BJ (cell line): ENCODE data around the gene PRAME. TPM values are rescaled to one million over a fixed set of nuclear protein-coding genes. Genes with fewer than 3 reads are reported as not detected.

Source experiments
- CTCF ChIA-PET: fragments of 350-600 bp; formaldehyde crosslinking; extraction: SDS; loops from one replicate; lab custom pipeline; 2021; ENCODE audit warnings: antibody characterized with exemption, inconsistent platforms; lab: Yijun Ruan, JAX
- POLR2A ChIA-PET: fragments of 300-600 bp; sonication (Branson Sonifier 250); formaldehyde crosslinking; extraction: SDS; loops from one replicate; lab custom pipeline; 2021; ENCODE audit warnings: antibody characterized with exemption; lab: Charles Lee
- DNase-seq: peaks from one replicate; pipeline ENCODE4 v3.0.0-alpha.2; 2011; ENCODE audit warnings: low read depth
- H3K27me3 ChIP-seq: 2 replicates; pipeline ENCODE4 v1.6.0; 2011; ENCODE audit warnings: low read length; ENCODE audit not compliant: control insufficient read depth, insufficient read depth
- H3K36me3 ChIP-seq: 2 replicates; pipeline ENCODE4 v1.5.1; 2011; ENCODE audit warnings: low read length; ENCODE audit not compliant: control insufficient read depth, insufficient read depth
- H3K4me3 ChIP-seq: 2 replicates; pipeline ENCODE4 v1.5.1; 2011; ENCODE audit warnings: low read depth, mild to moderate bottlenecking, control low read depth, low read length
- CTCF ChIP-seq: IDR thresholded peaks from 2 replicates; pipeline ENCODE4 v1.5.1; 2011; ENCODE audit warnings: low read depth, mild to moderate bottlenecking, control low read depth, inconsistent platforms, low read length, moderate library complexity; ENCODE audit not compliant: insufficient read depth
- polyA plus RNA-seq: library from polyadenylated mRNA; depleted of rRNA; stranded (reverse); fragments of >200 nt; gene quantifications from 2 replicates; pipeline ENCODE4 v1.2.3, GENCODE V29; 2011

PRAME gene
- polyA plus RNA-seq, 1 experiment, result 0.15 TPM

GRCh38 chr22:22521631-22522030, 37.4 kb downstream of the PRAME start:
- CTCF ChIA-PET, result no interaction called here

DNA sequence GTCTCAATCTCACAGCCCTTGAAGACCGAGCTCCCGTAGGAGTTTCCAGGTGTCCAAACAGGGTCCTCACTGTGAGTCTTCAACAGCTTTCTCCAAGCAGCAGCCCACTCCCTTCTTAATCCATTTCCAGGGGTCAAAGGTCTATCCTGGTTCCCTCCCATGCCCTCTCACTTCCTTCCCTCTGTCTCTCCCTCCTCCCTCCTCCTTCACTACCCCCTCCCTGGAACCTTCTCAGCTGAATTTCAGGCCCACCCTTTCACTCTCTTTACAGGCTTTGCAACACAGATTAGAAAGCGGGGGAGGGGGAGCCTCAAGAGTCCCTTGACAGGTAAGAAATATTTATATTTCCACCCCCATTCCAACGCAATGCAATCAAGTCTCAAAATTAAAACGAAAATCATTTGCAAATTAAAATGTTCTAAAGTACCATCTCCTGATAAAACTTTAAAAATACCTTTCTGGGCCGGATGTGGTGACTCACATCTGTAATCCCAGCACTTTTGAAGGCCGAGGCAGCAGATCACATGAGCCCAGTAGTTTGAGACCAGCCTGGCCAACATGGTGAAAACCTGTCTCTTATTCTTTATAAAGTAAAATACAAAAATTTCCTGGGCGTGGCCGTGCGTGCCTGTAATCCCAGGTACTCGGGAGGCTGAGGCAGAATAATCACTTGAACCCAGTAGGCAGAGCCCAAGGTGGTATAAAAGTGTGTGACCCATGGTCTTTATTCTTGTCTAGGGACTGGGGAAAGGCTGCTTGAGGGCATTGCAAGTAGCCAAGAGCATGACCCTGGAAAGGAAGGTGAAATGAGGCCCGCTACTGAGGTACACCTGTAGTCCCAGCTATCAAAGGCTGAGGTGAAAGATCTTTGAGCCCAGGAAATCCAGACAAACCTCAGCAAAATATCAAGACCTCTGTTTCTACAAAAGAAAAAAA, 38.1 kb downstream of the PRAME start:
- no peak for TF ChIP-seq CTCF
- CTCF ChIA-PET, result interaction anchor here (1.6 kb wide), 1 partner anchor 12 kb away, joined by 7 read pairs; the partner anchor contains the start of gene ZNF280B
- no peak overlapping the region for H3K4me3 ChIP-seq
- no peaks in the 10 kb centered on the region for H3K27me3 ChIP-seq
- H3K36me3 ChIP-seq, result no peaks in the 10 kb centered on the region
- POLR2A ChIA-PET, result no interaction called here
- no peak for DNase-seq

More at GRCh38 chr22:22521631-22522030, 37.4 kb downstream of the PRAME start:
- no peak for DNase-seq
- Histone ChIP-seq H3K36me3 (no peaks in the 10 kb centered on the region), H3K4me3 (no peak overlapping the region), H3K27me3 (no peaks in the 10 kb centered on the region)
- no peak for TF ChIP-seq CTCF
- POLR2A ChIA-PET, result no interaction called here

DNA sequence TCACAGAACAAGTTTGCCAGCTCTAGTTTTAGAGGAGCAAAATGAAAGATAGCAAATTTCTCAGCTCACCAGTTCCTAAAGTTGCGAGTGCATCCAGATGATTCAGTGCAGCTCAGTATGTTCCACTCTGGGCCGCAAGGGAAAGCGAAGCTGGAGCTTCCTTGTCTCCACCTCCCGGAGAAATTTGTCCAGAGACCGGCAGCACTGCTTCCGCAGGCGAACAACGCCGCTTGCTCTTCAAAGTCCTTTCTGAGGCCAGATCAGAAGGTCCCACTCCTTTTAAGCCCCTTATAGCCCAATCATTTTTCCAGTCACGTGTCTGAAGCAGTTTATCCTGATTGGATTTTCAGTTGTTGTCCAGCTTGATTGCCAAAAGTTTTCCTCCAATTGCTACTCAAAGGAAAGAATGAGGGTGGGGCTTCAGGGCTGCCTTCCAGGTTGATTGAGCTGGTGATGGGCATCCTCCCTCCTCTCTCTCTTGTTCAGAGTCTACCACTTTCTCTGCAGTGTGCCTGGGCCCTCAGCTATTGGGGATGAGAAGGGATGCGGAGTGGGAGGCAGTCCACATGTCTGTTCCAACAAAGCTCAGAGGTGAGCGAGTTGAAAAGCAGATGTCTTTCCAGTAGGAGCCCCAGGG, 38.9 kb downstream of the PRAME start, which contains the start of gene ZNF280A:
Gene ZNF280A (minus strand): TSS at position 251 of the 637 bp plus-strand sequence. CDS start 4,640 bp downstream, outside the sequence.
- TF ChIP-seq CTCF, result 0 out of 2 replicates have a peak, but pooled peaks have one; percentile 5
- Histone ChIP-seq H3K4me3 (no peak within 1 kb of the TSS), H3K27me3 (no peaks in the 10 kb centered on the region), H3K36me3 (no peaks in the 10 kb centered on the region)
- CTCF ChIA-PET, result interaction anchor here (1.6 kb wide), 1 partner anchor 11 kb away, joined by 7 read pairs; the partner anchor contains the start of gene ZNF280B
- POLR2A ChIA-PET, result no interaction called here
- DNase-seq, result no peak

DNA sequence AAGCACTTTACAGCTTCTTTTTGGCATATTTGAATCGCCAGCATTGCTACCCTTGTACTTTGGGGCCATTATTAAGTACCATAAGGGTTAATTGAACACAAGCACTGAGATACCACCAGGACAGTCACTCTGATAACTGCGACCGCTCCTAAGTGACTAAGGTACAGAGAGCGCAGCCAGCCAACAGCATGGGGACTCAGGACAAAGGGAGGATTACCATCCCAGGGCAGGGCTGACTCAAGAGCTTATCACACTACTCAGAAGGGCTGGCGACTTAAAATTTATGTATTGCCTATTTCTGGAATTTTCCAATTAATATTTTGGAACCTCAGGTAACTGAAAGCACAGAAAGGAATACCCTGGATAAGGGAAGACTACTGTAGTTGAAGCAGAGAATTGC, 39.5 kb downstream of the PRAME start:
- TF ChIP-seq CTCF, result no peak
- ChIA-PET CTCF (interaction anchor here (1.6 kb wide), 1 partner anchor 11 kb away, joined by 7 read pairs; the partner anchor contains the start of gene ZNF280B), POLR2A (no interaction called here)
- no peak for DNase-seq
- Histone ChIP-seq H3K4me3 (no peak overlapping the region), H3K27me3 (no peaks in the 10 kb centered on the region), H3K36me3 (no peaks in the 10 kb centered on the region)

GRCh38 chr22:22516992-22517391, 42.1 kb downstream of the PRAME start:
- no peak for TF ChIP-seq CTCF
- no peak overlapping the region for H3K4me3 ChIP-seq
- no peaks in the 10 kb centered on the region for H3K36me3 ChIP-seq
- ChIA-PET CTCF (no interaction called here), POLR2A (no interaction called here)
- no peak for DNase-seq
- H3K27me3 ChIP-seq, result no peaks in the 10 kb centered on the region; the same call in 1 of the 2 replicates
